K562 (cell line): ENCODE results near the gene IPCEF1. TPM values are rescaled to one million over a fixed set of nuclear protein-coding genes. Genes with fewer than 3 reads are reported as not detected.

ENCODE experiments used
- ATAC-seq: fragments of 200-7000 bp; cut with Tn5 transposase; 3 replicates; pipeline ENCODE4 v1.9.1; 2020; ENCODE audit warnings: moderate library complexity
- BruUV-seq: library from RNA; stranded (reverse); fragments of 400-500 nt; replicated peaks from 2 replicates; lab custom pipeline; 2021; lab: Mats Ljungman, UMichigan
- CTCF ChIA-PET: fragments of 300-600 bp; formaldehyde crosslinking; extraction: SDS; loops from one replicate; lab custom pipeline; 2021; ENCODE audit warnings: low intra/inter-chr PET ratio; lab: Yijun Ruan, JAX
- POLR2A ChIA-PET: fragments of 300-600, 350-650 bp; sonication (Branson Sonifier 250); formaldehyde crosslinking; extraction: SDS; loops from one replicate; lab custom pipeline; 2021; ENCODE audit warnings: antibody characterized with exemption, inconsistent platforms; lab: Yijun Ruan, JAX
- DNase-seq, 4 experiments: peaks; one replicate each; pipeline versions ENCODE4 v3.0.0 to v3.0.0-alpha.2; 2011 to 2018; ENCODE audit warnings: low spot score in 3 of 4, mixed read lengths in 3 of 4; ENCODE audit errors: extremely low read depth in 1 of 4
- FAIRE-seq: peaks from 2 replicates; lab custom pipeline; 2011; peaks lifted over from hg19 to GRCh38; lab: Jason Lieb, UNC
- H2AFZ ChIP-seq: 2 replicates; pipeline ENCODE4 v1.6.0; 2011; ENCODE audit warnings: low read depth, low read length, control low read depth, inconsistent platforms
- H3K27ac ChIP-seq: fragments of 200-600 bp; 3 replicates; pipeline ENCODE4 v1.8.0; 2011; ENCODE audit warnings: low read depth, mild to moderate bottlenecking, control low read depth, inconsistent platforms, low read length, moderate library complexity, mixed read lengths; ENCODE audit errors: extremely low read depth
- H3K27me3 ChIP-seq, 2 experiments: fragments of 300-600 bp in 1 of 2; 2 replicates in 1 of 2; 3 replicates in 1 of 2; pipeline versions ENCODE4 v1.6.0 to v1.8.0; 2011; ENCODE audit warnings: inconsistent platforms in 2 of 2, low read length in 2 of 2, mild to moderate bottlenecking in 1 of 2, mixed read lengths in 1 of 2, moderate library complexity in 1 of 2; ENCODE audit not compliant: control insufficient read depth in 2 of 2, insufficient read depth in 2 of 2
- H3K36me3 ChIP-seq: fragments of 300-600 bp; 3 replicates; pipeline ENCODE4 v1.8.0; 2011; ENCODE audit warnings: mild to moderate bottlenecking, low read length, inconsistent platforms; ENCODE audit not compliant: control insufficient read depth, insufficient read depth
- H3K4me1 ChIP-seq, 2 experiments: fragments of 200-600 bp in 1 of 2; replicated peaks in 1 of 2; 2 replicates in 1 of 2; 3 replicates in 1 of 2; pipeline versions ENCODE4 v1.5.1 to v1.8.0; 2011; ENCODE audit warnings: inconsistent platforms in 2 of 2, low read length in 2 of 2, mild to moderate bottlenecking in 1 of 2, mixed read lengths in 1 of 2, moderate library complexity in 1 of 2; ENCODE audit not compliant: control insufficient read depth in 2 of 2, insufficient read depth in 2 of 2
- H3K4me2 ChIP-seq: 2 replicates; pipeline ENCODE4 v1.6.1; 2011; ENCODE audit warnings: low read length, control low read depth, inconsistent platforms, mixed read lengths; ENCODE audit not compliant: insufficient read depth
- H3K4me3 ChIP-seq: fragments of 200-600 bp; sonication (generic), shearing (Covaris generic); 2 replicates; pipeline ENCODE4 v1.5.1; 2016; ENCODE audit warnings: control low read depth, inconsistent platforms
- H3K79me2 ChIP-seq: fragments of 200-600 bp; 3 replicates; pipeline ENCODE4 v1.8.0; 2011; ENCODE audit warnings: low read length, inconsistent platforms; ENCODE audit not compliant: control insufficient read depth, insufficient read depth
- H3K9ac ChIP-seq, 2 experiments: 2 replicates each; pipeline versions ENCODE4 v1.6.0 to v1.6.1; 2011; ENCODE audit warnings: low read depth in 2 of 2, low read length in 2 of 2, control low read depth in 1 of 2, inconsistent platforms in 1 of 2, mild to moderate bottlenecking in 1 of 2, mixed read lengths in 1 of 2; ENCODE audit not compliant: insufficient read depth in 1 of 2
- H3K9me1 ChIP-seq: one replicate; pipeline ENCODE4 v1.6.0; 2011; ENCODE audit warnings: inconsistent platforms, mild to moderate bottlenecking, low read length, moderate library complexity; ENCODE audit not compliant: control insufficient read depth, insufficient read depth
- H3K9me3 ChIP-seq: replicated peaks from 2 replicates; pipeline ENCODE4 v1.5.1; 2011; ENCODE audit warnings: low read depth, low read length, inconsistent platforms; ENCODE audit not compliant: control insufficient read depth, insufficient read depth
- H4K20me1 ChIP-seq: replicated peaks from 2 replicates; pipeline ENCODE4 v1.6.1; 2011; ENCODE audit warnings: low read length, inconsistent platforms, mixed read lengths; ENCODE audit not compliant: control insufficient read depth, insufficient read depth
- ARNT ChIP-seq, 2 experiments: fragments of 450-650 bp; IDR thresholded peaks; 2 replicates each; pipeline ENCODE4 v1.6.1; 2016; ENCODE audit warnings: mild to moderate bottlenecking in 1 of 2
- ATF4 ChIP-seq: fragments of 450-650 bp; formaldehyde crosslinking; IDR thresholded peaks from 2 replicates; pipeline ENCODE4 v1.4.0; 2022; ENCODE audit warnings: mild to moderate bottlenecking, moderate library complexity
- CBX2 ChIP-seq: fragments of 200-600 bp; sonication (generic); IDR thresholded peaks from one replicate; pipeline ENCODE4 v1.6.1; 2012; ENCODE audit warnings: mild to moderate bottlenecking, low read length, inconsistent platforms; ENCODE audit not compliant: insufficient read depth, poor library complexity, severe bottlenecking
- ELF1 ChIP-seq: fragments of 200-800 bp; sonication (Bioruptor generic); IDR thresholded peaks from 2 replicates; pipeline ENCODE4 v1.6.1; 2016; ENCODE audit warnings: missing genetic modification characterization, missing compliant biosample characterization
- ETS2 ChIP-seq: IDR thresholded peaks from 2 replicates; pipeline ENCODE4 v1.6.1; 2016; ENCODE audit warnings: borderline replicate concordance, missing genetic modification characterization, mild to moderate bottlenecking, moderate library complexity, missing compliant biosample characterization; ENCODE audit not compliant: poor library complexity, severe bottlenecking
- KDM5B ChIP-seq: fragments of 200-600 bp; sonication (generic); IDR thresholded peaks from 2 replicates; pipeline ENCODE4 v1.6.1; 2012; ENCODE audit warnings: low read depth, mild to moderate bottlenecking, moderate library complexity, low read length, control low read depth, inconsistent platforms; ENCODE audit not compliant: insufficient replicate concordance
- KLF16 ChIP-seq: IDR thresholded peaks from 2 replicates; pipeline ENCODE4 v1.6.1; 2016; ENCODE audit warnings: antibody characterized with exemption
- NFATC3 ChIP-seq: fragments of 450-650 bp; IDR thresholded peaks from 2 replicates; pipeline ENCODE4 v1.6.1; 2017; ENCODE audit warnings: mild to moderate bottlenecking
- RBM17 ChIP-seq: fragments of 200-400 bp; formaldehyde crosslinking; IDR thresholded peaks from 2 replicates; pipeline ENCODE4 v1.6.1; 2017; ENCODE audit warnings: low read depth, mild to moderate bottlenecking, low read length, borderline replicate concordance
- SETDB1 ChIP-seq: IDR thresholded peaks from one replicate; pipeline ENCODE4 v1.6.1; 2012; ENCODE audit warnings: low read length, control low read depth, inconsistent platforms
- SFPQ ChIP-seq: fragments of 200-400 bp; formaldehyde crosslinking; IDR thresholded peaks from 2 replicates; pipeline ENCODE4 v1.6.1; 2017; ENCODE audit warnings: mild to moderate bottlenecking, low read depth, low read length, moderate library complexity
- STAT5B ChIP-seq: fragments of 250-450 bp; sonication (Bioruptor Pico); IDR thresholded peaks from 2 replicates; pipeline ENCODE4 v1.8.0; 2021; ENCODE audit warnings: mild to moderate bottlenecking, inconsistent platforms
- ZEB2 ChIP-seq: fragments of 450-650 bp; IDR thresholded peaks from 2 replicates; pipeline ENCODE4 v1.6.1; 2016
- ZNF24 ChIP-seq: fragments of 450-650 bp; IDR thresholded peaks from 2 replicates; pipeline ENCODE4 v1.6.1; 2016
- ZNF655 ChIP-seq: fragments of 250-450 bp; sonication (Bioruptor Pico); IDR thresholded peaks from 2 replicates; pipeline ENCODE4 v1.5.0; 2021
- WGBS: fragments of 100-300 bp; shearing (Covaris generic); methylation state at CpG from one replicate; pipeline ENCODE4 v1.1.6; 2016; ENCODE audit warnings: low coverage, mixed read lengths; ENCODE audit not compliant: insufficient coverage; ENCODE audit errors: missing lambda C conversion rate; 5-methylcytosine and 5-hydroxymethylcytosine counted together
- in situ Hi-C: fragments of 300-500 bp; cut with MboI; formaldehyde crosslinking; loops from 4 replicates; pipeline ENCODE4 v1.15.0; 2018; ENCODE audit warnings: inconsistent platforms, mixed read lengths
- intact Hi-C: fragments of 100-400 bp; cut with micrococcal nuclease; formaldehyde crosslinking; loops from 2 replicates; pipeline ENCODE4 v1.14.2; 2022
- polyA plus RNA-seq, 8 experiments: library from polyadenylated mRNA; depleted of rRNA in 4 of 8; stranded (reverse) in 5 of 8; unstranded in 3 of 8; fragments of >200 nt; fragmentation: Nextera tagmentation in 2 of 8; fragmentation: Illumina TruSeq in 1 of 8; extraction: Ambion mirVana in 2 of 8; extraction: Trizol in 1 of 8; gene quantifications; 2 replicates each; pipeline versions ENCODE4 v1.2.1 to v1.2.3, GENCODE V29; 2011 to 2014; ENCODE audit warnings: inconsistent platforms in 1 of 8, missing spikeins in 1 of 8
- total RNA-seq, 7 experiments: library from RNA; depleted of rRNA in 6 of 7; stranded (reverse); fragments of >200 nt in 6 of 7; fragmentation: Illumina TruSeq in 2 of 7; extraction: Trizol in 2 of 7; gene quantifications; 2 replicates each; pipeline versions ENCODE4 v1.2.1 to v1.2.3, GENCODE V29; 2011 to 2021; ENCODE audit warnings: low replicate concordance in 1 of 7
- TF ChIP-seq, protein P1 (sequence below): sonication (generic); formaldehyde crosslinking; IDR thresholded peaks from 2 replicates; pipeline ENCODE4 v1.8.1; 2022; ENCODE audit warnings: missing genetic modification reagents

The IPCEF1 gene
- total and polyA plus RNA-seq, 9 of the 15 experiments (the other 6 are each of a cell fraction or from before 2014, with no cell fraction given) = 0.14 to 0.18 TPM; not detected in 7

DNA sequence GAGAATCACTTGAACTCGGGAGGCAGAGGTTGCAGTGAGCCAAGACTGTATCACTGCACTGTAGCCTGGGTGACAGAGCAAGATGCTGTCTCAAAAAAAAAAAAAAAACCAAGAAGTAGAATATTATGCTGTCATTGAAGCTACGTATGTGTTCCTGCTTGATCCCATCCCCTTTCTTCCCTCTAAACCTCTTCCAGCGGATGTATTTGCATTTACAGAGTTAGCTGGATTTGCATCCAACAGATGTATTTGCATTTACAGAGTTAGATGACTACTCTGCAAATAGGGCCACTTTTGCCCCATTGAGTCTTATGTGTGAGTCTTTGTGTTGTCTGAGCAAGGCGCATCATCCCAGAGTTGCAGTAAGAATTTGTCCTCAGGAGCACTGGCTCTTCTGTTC is 24.9 kb upstream of the IPCEF1 start:
- no peak for FAIRE-seq
- no peak overlapping the region for H3K27ac ChIP-seq
- no peak for DNase-seq
- H3K36me3 ChIP-seq = no peaks in the 10 kb centered on the region
- in situ Hi-C loops = no loop called here
- no peak overlapping the region for H3K4me3 ChIP-seq
- H2AFZ ChIP-seq = no peak overlapping the region
- H3K9ac ChIP-seq = no peak overlapping the region
- peaks cover 6 to 10% of the 10 kb centered on the region in 2 experiments; a peak in 4 of 5 replicates for H3K27me3 ChIP-seq
- TF ChIP-seq RBM17 = no peak
- TF ChIP-seq, protein P1, sequence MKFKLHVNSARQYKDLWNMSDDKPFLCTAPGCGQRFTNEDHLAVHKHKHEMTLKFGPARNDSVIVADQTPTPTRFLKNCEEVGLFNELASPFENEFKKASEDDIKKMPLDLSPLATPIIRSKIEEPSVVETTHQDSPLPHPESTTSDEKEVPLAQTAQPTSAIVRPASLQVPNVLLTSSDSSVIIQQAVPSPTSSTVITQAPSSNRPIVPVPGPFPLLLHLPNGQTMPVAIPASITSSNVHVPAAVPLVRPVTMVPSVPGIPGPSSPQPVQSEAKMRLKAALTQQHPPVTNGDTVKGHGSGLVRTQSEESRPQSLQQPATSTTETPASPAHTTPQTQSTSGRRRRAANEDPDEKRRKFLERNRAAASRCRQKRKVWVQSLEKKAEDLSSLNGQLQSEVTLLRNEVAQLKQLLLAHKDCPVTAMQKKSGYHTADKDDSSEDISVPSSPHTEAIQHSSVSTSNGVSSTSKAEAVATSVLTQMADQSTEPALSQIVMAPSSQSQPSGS (CRISPR knock-in tag) = no peak
- TF ChIP-seq CBX2 = no peak
- no peak for TF ChIP-seq ETS2 (tag)
- TF ChIP-seq ATF4 (CRISPR knock-in tag) = no peak
- no peak for TF ChIP-seq ELF1 (tag)
- TF ChIP-seq SETDB1 = no peak
- no peak for TF ChIP-seq ZNF655 (CRISPR knock-in tag)
- TF ChIP-seq STAT5B = no peak
- TF ChIP-seq ZEB2 = no peak
- TF ChIP-seq ARNT (IDR thresholded peaks at IDR 0.05) = no peak
- no peak for TF ChIP-seq KDM5B
- TF ChIP-seq ZNF24 = no peak
- TF ChIP-seq NFATC3 = no peak
- no peak for TF ChIP-seq KLF16
- no peak for TF ChIP-seq SFPQ
- no peaks in the 10 kb centered on the region for H3K9me3 ChIP-seq
- WGBS = 36% methylated on average over 4 of the region's 4 CpGs
- H3K9me1 ChIP-seq = no peaks in the 10 kb centered on the region
- H3K79me2 ChIP-seq = no peaks in the 10 kb centered on the region
- POLR2A ChIA-PET = interaction anchor here (0.7 kb wide), 1 partner anchor 232 kb away, joined by 3 read pairs; no protein-coding TSS in a partner anchor
- CTCF ChIA-PET = no interaction called here
- H3K4me1 ChIP-seq = peaks cover 0 to 5% of the 10 kb centered on the region in 2 experiments; a peak in 2 of 5 replicates
- no peak overlapping the region for H3K4me2 ChIP-seq
- no TSS peak for BruUV-seq
- ATAC-seq = no peak
- 0 out of 2 replicates have a peak, but pooled peaks cover 3% of the 10 kb centered on the region for H4K20me1 ChIP-seq
- intact Hi-C loops = no loop called here
